ENCODE data around the gene FBLN1.

DNA sequence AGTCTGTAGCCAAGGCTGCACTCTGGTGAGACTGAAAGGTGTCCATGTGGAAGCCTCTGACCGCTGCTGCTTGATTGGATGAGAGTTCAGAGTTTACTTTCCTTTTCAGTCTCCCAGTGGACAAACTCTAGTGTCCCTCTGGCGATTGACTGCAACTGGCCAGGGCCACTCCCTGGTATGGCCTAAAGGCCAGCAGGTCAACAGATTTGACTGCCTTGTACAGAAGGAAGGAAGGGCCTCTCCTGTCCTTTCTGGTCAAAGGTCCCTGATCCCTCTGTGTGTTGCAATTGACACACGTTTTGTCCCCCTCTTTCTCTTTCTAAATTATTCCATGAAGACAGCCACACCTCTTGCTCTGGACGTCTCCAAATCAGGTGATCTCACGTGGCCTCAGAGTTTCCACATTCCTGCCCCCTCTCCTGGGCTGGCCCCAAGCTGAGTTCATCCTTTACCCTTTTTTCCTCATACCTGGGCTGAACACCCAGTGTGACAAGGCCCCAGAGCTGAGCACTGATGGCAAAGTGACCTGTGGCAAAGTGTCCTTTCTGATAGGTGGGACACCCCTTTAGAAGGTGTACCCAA is 18.7 kb upstream of the FBLN1 start:
- TF ChIP-seq CHD2 (IDR thresholded peaks at IDR 0.05; ENCODE audit: low read length) (no peak), TAF1 (IDR thresholded peaks at IDR 0.05; ENCODE audit: low read depth, low read length) (no peak)
- TF ChIP-seq, protein P1, sequence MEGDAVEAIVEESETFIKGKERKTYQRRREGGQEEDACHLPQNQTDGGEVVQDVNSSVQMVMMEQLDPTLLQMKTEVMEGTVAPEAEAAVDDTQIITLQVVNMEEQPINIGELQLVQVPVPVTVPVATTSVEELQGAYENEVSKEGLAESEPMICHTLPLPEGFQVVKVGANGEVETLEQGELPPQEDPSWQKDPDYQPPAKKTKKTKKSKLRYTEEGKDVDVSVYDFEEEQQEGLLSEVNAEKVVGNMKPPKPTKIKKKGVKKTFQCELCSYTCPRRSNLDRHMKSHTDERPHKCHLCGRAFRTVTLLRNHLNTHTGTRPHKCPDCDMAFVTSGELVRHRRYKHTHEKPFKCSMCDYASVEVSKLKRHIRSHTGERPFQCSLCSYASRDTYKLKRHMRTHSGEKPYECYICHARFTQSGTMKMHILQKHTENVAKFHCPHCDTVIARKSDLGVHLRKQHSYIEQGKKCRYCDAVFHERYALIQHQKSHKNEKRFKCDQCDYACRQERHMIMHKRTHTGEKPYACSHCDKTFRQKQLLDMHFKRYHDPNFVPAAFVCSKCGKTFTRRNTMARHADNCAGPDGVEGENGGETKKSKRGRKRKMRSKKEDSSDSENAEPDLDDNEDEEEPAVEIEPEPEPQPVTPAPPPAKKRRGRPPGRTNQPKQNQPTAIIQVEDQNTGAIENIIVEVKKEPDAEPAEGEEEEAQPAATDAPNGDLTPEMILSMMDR (IDR thresholded peaks at IDR 0.05; ENCODE audit: control extremely low read depth in 1 of 3, insufficient read depth in 1 of 3, low read depth in 1 of 3, low read length in 3 of 3): no peak
- TF ChIP-seq, protein P2, sequence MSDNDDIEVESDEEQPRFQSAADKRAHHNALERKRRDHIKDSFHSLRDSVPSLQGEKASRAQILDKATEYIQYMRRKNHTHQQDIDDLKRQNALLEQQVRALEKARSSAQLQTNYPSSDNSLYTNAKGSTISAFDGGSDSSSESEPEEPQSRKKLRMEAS (IDR thresholded peaks at IDR 0.05): no peak

Measured in H1 (cell line).